Rectal smooth muscle tissue (tissue), 1 donor: ENCODE results near the gene FECH.

Experiments used
- H3K27ac ChIP-seq: one replicate; pipeline ENCODE4 v1.7.0; 2013; ENCODE audit warnings: low read depth, low read length, inconsistent platforms
- H3K27me3 ChIP-seq: one replicate; pipeline ENCODE4 v1.7.0; 2013; ENCODE audit warnings: low read length; ENCODE audit not compliant: control insufficient read depth, insufficient read depth
- H3K36me3 ChIP-seq: one replicate; pipeline ENCODE4 v1.7.0; 2013; ENCODE audit warnings: low read length; ENCODE audit not compliant: control insufficient read depth, insufficient read depth
- H3K4me1 ChIP-seq: one replicate; pipeline ENCODE4 v1.7.0; 2013; ENCODE audit warnings: low read length; ENCODE audit not compliant: control insufficient read depth, insufficient read depth
- H3K4me3 ChIP-seq: one replicate; pipeline ENCODE4 v1.7.0; 2013; ENCODE audit warnings: low read length
- H3K9ac ChIP-seq: one replicate; pipeline ENCODE4 v1.7.0; 2013; ENCODE audit warnings: low read length

FECH gene

GRCh38 chr18:57586251-57587049, at the start of gene FECH:
Gene FECH (minus strand): TSS chr18:57586702. CDS start chr18:57586620, 82 bp downstream.
- H3K9ac ChIP-seq, result peak within 1 kb of the TSS; percentile 59
- no peaks in the 10 kb centered on the region for H3K4me1 ChIP-seq
- no peaks in the 10 kb centered on the region for H3K36me3 ChIP-seq
- no peaks in the 10 kb centered on the region for H3K27me3 ChIP-seq
- H3K27ac ChIP-seq, result peak within 1 kb of the TSS; percentile 82
- H3K4me3 ChIP-seq, result peak within 1 kb of the TSS; percentile 66

GRCh38 chr18:57635003-57635822, 48.7 kb upstream of the FECH start:
- Histone ChIP-seq H3K27ac (no peak overlapping the region), H3K4me3 (no peak overlapping the region), H3K27me3 (no peaks in the 10 kb centered on the region)

GRCh38 chr18:57631697-57632096, 45.2 kb upstream of the FECH start:
- H3K4me3 ChIP-seq, result no peak overlapping the region
- no peaks in the 10 kb centered on the region for H3K4me1 ChIP-seq
- H3K27me3 ChIP-seq, result no peaks in the 10 kb centered on the region
- H3K9ac ChIP-seq, result no peak overlapping the region
- no peaks in the 10 kb centered on the region for H3K36me3 ChIP-seq
- no peak overlapping the region for H3K27ac ChIP-seq

More at GRCh38 chr18:57635003-57635822, 48.7 kb upstream of the FECH start:
- Histone ChIP-seq H3K9ac (no peak overlapping the region), H3K4me1 (no peaks in the 10 kb centered on the region), H3K36me3 (no peaks in the 10 kb centered on the region)

GRCh38 chr18:57630754-57631595, 44.5 kb upstream of the FECH start:
- no peak overlapping the region for H3K9ac ChIP-seq
- H3K27ac ChIP-seq, result no peak overlapping the region
- H3K4me3 ChIP-seq, result peak overlapping the region; percentile 83
- no peaks in the 10 kb centered on the region for H3K36me3 ChIP-seq
- no peaks in the 10 kb centered on the region for H3K4me1 ChIP-seq
- H3K27me3 ChIP-seq, result no peaks in the 10 kb centered on the region

GRCh38 chr18:57630002-57630753, 43.7 kb upstream of the FECH start:
- H3K4me3 ChIP-seq, result peak overlapping the region; percentile 83
- peak overlapping the region; percentile 77 for H3K9ac ChIP-seq
- H3K4me1 ChIP-seq, result no peaks in the 10 kb centered on the region
- H3K36me3 ChIP-seq, result no peaks in the 10 kb centered on the region
- H3K27me3 ChIP-seq, result no peaks in the 10 kb centered on the region
- peak overlapping the region; percentile 67 for H3K27ac ChIP-seq

GRCh38 chr18:57629422-57629821, 42.9 kb upstream of the FECH start:
- H3K9ac ChIP-seq, result no peak overlapping the region
- no peaks in the 10 kb centered on the region for H3K36me3 ChIP-seq
- no peak overlapping the region for H3K27ac ChIP-seq
- peak overlapping the region; percentile 83 for H3K4me3 ChIP-seq
- no peaks in the 10 kb centered on the region for H3K27me3 ChIP-seq
- no peaks in the 10 kb centered on the region for H3K4me1 ChIP-seq

- H3K36me3 ChIP-seq, result no peaks in the 10 kb centered on the region
- H3K9ac ChIP-seq, result no peak overlapping the region
- H3K4me1 ChIP-seq, result no peaks in the 10 kb centered on the region
- no peaks in the 10 kb centered on the region for H3K27me3 ChIP-seq
- H3K27ac ChIP-seq, result no peak overlapping the region
- H3K4me3 ChIP-seq, result no peak overlapping the region
Observed at GRCh38 chr18:57627488-57627887, 41.0 kb upstream of the FECH start.

- H3K36me3 ChIP-seq, result no peaks in the 10 kb centered on the region
- no peak overlapping the region for H3K4me3 ChIP-seq
Observed at GRCh38 chr18:57624988-57625387, 38.5 kb upstream of the FECH start.

GRCh38 chr18:57621246-57621604, 34.7 kb upstream of the FECH start:
- Histone ChIP-seq H3K4me3 (peak overlapping the region; percentile 100), H3K27me3 (no peaks in the 10 kb centered on the region), H3K36me3 (peaks cover 3% of the 10 kb centered on the region), H3K27ac (peak overlapping the region; percentile 92), H3K4me1 (peaks cover 3% of the 10 kb centered on the region), H3K9ac (peak overlapping the region; percentile 91)

More at GRCh38 chr18:57624988-57625387, 38.5 kb upstream of the FECH start:
- H3K4me1 ChIP-seq, result peaks cover 3% of the 10 kb centered on the region
- H3K27ac ChIP-seq, result no peak overlapping the region
- H3K27me3 ChIP-seq, result no peaks in the 10 kb centered on the region
- no peak overlapping the region for H3K9ac ChIP-seq

GRCh38 chr18:57619876-57620275, 33.4 kb upstream of the FECH start:
- H3K4me3 ChIP-seq, result no peak overlapping the region
- peaks cover 3% of the 10 kb centered on the region for H3K4me1 ChIP-seq
- no peak overlapping the region for H3K9ac ChIP-seq
- no peaks in the 10 kb centered on the region for H3K27me3 ChIP-seq
- peaks cover 3% of the 10 kb centered on the region for H3K36me3 ChIP-seq
- no peak overlapping the region for H3K27ac ChIP-seq

GRCh38 chr18:57618910-57619309, 32.4 kb upstream of the FECH start:
- Histone ChIP-seq H3K4me3 (no peak overlapping the region), H3K27me3 (no peaks in the 10 kb centered on the region), H3K4me1 (peaks cover 3% of the 10 kb centered on the region), H3K9ac (no peak overlapping the region), H3K27ac (no peak overlapping the region), H3K36me3 (peaks cover 8% of the 10 kb centered on the region)
